H1 (cell line): ENCODE data around the gene DBH. TPM values are rescaled to one million over a fixed set of nuclear protein-coding genes. Genes with fewer than 3 reads are reported as not detected.

Experiments used
- CTCF ChIA-PET: fragments of 300-600 bp; sonication (Branson Sonifier 250); formaldehyde crosslinking; loops from one replicate; lab custom pipeline; 2021; ENCODE audit not compliant: partially characterized antibody; lab: Charles Lee
- POLR2A ChIA-PET: fragments of 300-600 bp; sonication (Branson Sonifier 250); formaldehyde crosslinking; loops from one replicate; lab custom pipeline; 2021; ENCODE audit warnings: inconsistent platforms; ENCODE audit not compliant: partially characterized antibody; lab: Charles Lee
- DNase-seq, 2 experiments: peaks; one replicate each; pipeline versions ENCODE4 v3.0.0 to v3.0.0-alpha.2; 2010 to 2022; ENCODE audit warnings: low spot score in 2 of 2, low read depth in 1 of 2, mixed read lengths in 1 of 2
- FAIRE-seq: peaks from 2 replicates; lab custom pipeline; 2011; peaks lifted over from hg19 to GRCh38; lab: Jason Lieb, UNC
- H2AFZ ChIP-seq: 2 replicates; pipeline ENCODE4 v1.8.1; 2012; ENCODE audit warnings: low read length, inconsistent platforms
- H2AK5ac ChIP-seq: 2 replicates; pipeline ENCODE4 v1.6.1; 2013; ENCODE audit warnings: low read depth, low read length
- H2BK120ac ChIP-seq: replicated peaks from 2 replicates; pipeline ENCODE3; 2013; ENCODE audit warnings: low read depth, low read length, inconsistent platforms
- H2BK12ac ChIP-seq: 2 replicates; pipeline ENCODE4 v1.6.1; 2013; ENCODE audit warnings: low read depth, low read length
- H2BK15ac ChIP-seq: 2 replicates; pipeline ENCODE4 v1.6.1; 2013; ENCODE audit warnings: low read length
- H2BK20ac ChIP-seq: 2 replicates; pipeline ENCODE4 v1.6.1; 2013; ENCODE audit warnings: low read length
- H2BK5ac ChIP-seq: 2 replicates; pipeline ENCODE4 v1.6.1; 2013; ENCODE audit warnings: low read depth, low read length
- H3K14ac ChIP-seq: 2 replicates; pipeline ENCODE4 v1.6.1; 2013; ENCODE audit warnings: inconsistent platforms; ENCODE audit not compliant: insufficient read length
- H3K18ac ChIP-seq: 2 replicates; pipeline ENCODE4 v1.6.1; 2013; ENCODE audit warnings: low read length; ENCODE audit errors: extremely low read depth
- H3K23ac ChIP-seq: 2 replicates; pipeline ENCODE4 v1.6.1; 2013; ENCODE audit warnings: inconsistent platforms; ENCODE audit not compliant: insufficient read length
- H3K23me2 ChIP-seq: 2 replicates; pipeline ENCODE4 v1.6.1; 2013; ENCODE audit warnings: low read depth, low read length
- H3K27ac ChIP-seq: 2 replicates; pipeline ENCODE4 v1.6.1; 2011; ENCODE audit warnings: low read depth, low read length, inconsistent platforms
- H3K27me3 ChIP-seq, 4 experiments: replicated peaks in 1 of 4; 1 replicate in 1 of 4; 2 replicates in 3 of 4; pipeline versions ENCODE4 v1.6.1 to v1.8.1; 2011 to 2013; ENCODE audit warnings: low read length in 3 of 4, mild to moderate bottlenecking in 3 of 4, inconsistent platforms in 2 of 4, mixed read lengths in 2 of 4, moderate library complexity in 1 of 4; ENCODE audit not compliant: control insufficient read depth in 3 of 4, insufficient read depth in 3 of 4; ENCODE audit errors: extremely low read depth in 1 of 4
- H3K36me3 ChIP-seq, 4 experiments: 2 replicates each; pipeline versions ENCODE4 v1.6.1 to v1.8.1; 2011 to 2013; ENCODE audit warnings: mild to moderate bottlenecking in 4 of 4, low read length in 3 of 4, moderate library complexity in 2 of 4, control low read depth in 1 of 4, inconsistent platforms in 1 of 4; ENCODE audit not compliant: insufficient read depth in 4 of 4, control insufficient read depth in 2 of 4
- H3K4ac ChIP-seq: replicated peaks from 2 replicates; pipeline ENCODE3; 2013; ENCODE audit warnings: low read length, low read depth, mixed read lengths, inconsistent platforms; ENCODE audit not compliant: insufficient read length
- H3K4me1 ChIP-seq, 4 experiments: replicated peaks in 1 of 4; 1 replicate in 1 of 4; 2 replicates in 3 of 4; pipeline versions ENCODE4 v1.6.1 to v1.8.1; 2011 to 2013; ENCODE audit warnings: low read length in 3 of 4, inconsistent platforms in 2 of 4, mixed read lengths in 1 of 4; ENCODE audit not compliant: insufficient read depth in 4 of 4, control insufficient read depth in 3 of 4
- H3K4me2 ChIP-seq, 2 experiments: 2 replicates each; pipeline versions ENCODE4 v1.6.1 to v1.8.1; 2011 to 2013; ENCODE audit warnings: low read depth in 2 of 2, low read length in 2 of 2, control low read depth in 1 of 2, inconsistent platforms in 1 of 2, mild to moderate bottlenecking in 1 of 2; ENCODE audit not compliant: insufficient read depth in 1 of 2
- H3K4me3 ChIP-seq, 4 experiments: fragments of 200-600, 300-600 bp in 1 of 4; sonication (generic), shearing (Covaris generic), sonication (Bioruptor Twin) in 1 of 4; 2 replicates each; pipeline versions ENCODE4 v1.5.1 to v1.8.1; 2011 to 2016; ENCODE audit warnings: low read length in 4 of 4, low read depth in 3 of 4, control low read depth in 2 of 4, inconsistent platforms in 2 of 4, mild to moderate bottlenecking in 2 of 4, mixed read lengths in 1 of 4, moderate library complexity in 1 of 4; ENCODE audit not compliant: insufficient read depth in 2 of 4; ENCODE audit errors: extremely low read depth in 1 of 4
- H3K56ac ChIP-seq: replicated peaks from 2 replicates; pipeline ENCODE3; 2013; ENCODE audit warnings: low read depth, mild to moderate bottlenecking, mixed read lengths, low read length, inconsistent platforms; ENCODE audit not compliant: insufficient read length
- H3K79me1 ChIP-seq: 2 replicates; pipeline ENCODE4 v1.6.1; 2013; ENCODE audit warnings: low read depth, low read length, control low read depth
- H3K79me2 ChIP-seq, 2 experiments: 2 replicates each; pipeline versions ENCODE4 v1.6.1 to v1.8.1; 2012 to 2013; ENCODE audit warnings: low read length in 2 of 2, mild to moderate bottlenecking in 2 of 2, inconsistent platforms in 1 of 2; ENCODE audit not compliant: insufficient read depth in 2 of 2, control insufficient read depth in 1 of 2
- H3K9ac ChIP-seq, 4 experiments: replicated peaks in 1 of 4; 1 replicate in 1 of 4; 2 replicates in 3 of 4; pipeline versions ENCODE4 v1.6.1 to v1.8.1; 2011 to 2013; ENCODE audit warnings: low read depth in 3 of 4, low read length in 3 of 4, control low read depth in 2 of 4, mild to moderate bottlenecking in 2 of 4, moderate library complexity in 2 of 4, inconsistent platforms in 1 of 4; ENCODE audit errors: extremely low read depth in 1 of 4
- H3K9me3 ChIP-seq, 2 experiments: 2 replicates each; pipeline versions ENCODE4 v1.6.1 to v1.8.1; 2012 to 2013; ENCODE audit warnings: mild to moderate bottlenecking in 2 of 2, moderate library complexity in 2 of 2, control low read depth in 1 of 2, inconsistent platforms in 1 of 2, low read depth in 1 of 2, low read length in 1 of 2, mixed read lengths in 1 of 2; ENCODE audit not compliant: insufficient read depth in 2 of 2
- H4K20me1 ChIP-seq, 2 experiments: replicated peaks in 1 of 2; 2 replicates each; pipeline versions ENCODE3 to v1.8.1; 2011 to 2013; ENCODE audit warnings: inconsistent platforms in 2 of 2, low read length in 2 of 2, mild to moderate bottlenecking in 1 of 2; ENCODE audit not compliant: insufficient read depth in 2 of 2, control insufficient read depth in 1 of 2
- H4K5ac ChIP-seq: 2 replicates; pipeline ENCODE4 v1.6.1; 2013; ENCODE audit warnings: low read length, low read depth, mixed read lengths, inconsistent platforms; ENCODE audit not compliant: insufficient read length
- H4K8ac ChIP-seq: 2 replicates; pipeline ENCODE4 v1.8.0; 2013; ENCODE audit warnings: mild to moderate bottlenecking, moderate library complexity, low read length, inconsistent platforms; ENCODE audit not compliant: insufficient read depth; ENCODE audit errors: extremely low read depth
- H4K91ac ChIP-seq: replicated peaks from 2 replicates; pipeline ENCODE3; 2013; ENCODE audit warnings: low read length, mixed read lengths, inconsistent platforms; ENCODE audit not compliant: insufficient read length
- BACH1 ChIP-seq: IDR thresholded peaks from 2 replicates; pipeline ENCODE4 v1.6.1; 2012; ENCODE audit warnings: low read length, improper control_type of control experiment
- EP300 ChIP-seq, 2 experiments: IDR thresholded peaks; 1 replicate in 1 of 2; 2 replicates in 1 of 2; pipeline ENCODE4 v1.6.1; 2011 to 2012; ENCODE audit warnings: low read depth in 2 of 2, low read length in 2 of 2, mild to moderate bottlenecking in 2 of 2, borderline replicate concordance in 1 of 2, inconsistent platforms in 1 of 2, moderate library complexity in 1 of 2
- KDM1A ChIP-seq: fragments of 200-600, 300-600 bp; sonication (generic); IDR thresholded peaks from 2 replicates; pipeline ENCODE4 v1.7.1; 2016; ENCODE audit warnings: mild to moderate bottlenecking, low read length, borderline replicate concordance
- WGBS, 2 experiments: shearing (Covaris generic) in 1 of 2; methylation state at CpG; one replicate each; pipeline versions ENCODE4 v1.1.6 to v1.1.7; 2013 to 2015; ENCODE audit warnings: low lambda C conversion rate in 2 of 2, mixed read lengths in 2 of 2, inconsistent platforms in 1 of 2, low coverage in 1 of 2, missing lambda C conversion rate in 1 of 2; ENCODE audit not compliant: insufficient replicate concordance in 2 of 2, insufficient coverage in 1 of 2, insufficient read length in 1 of 2; ENCODE audit errors: extremely low coverage in 1 of 2, missing lambda C conversion rate in 1 of 2; 5-methylcytosine and 5-hydroxymethylcytosine counted together
- polyA plus RNA-seq, 7 experiments: library from polyadenylated mRNA; depleted of rRNA in 3 of 7; stranded (reverse) in 5 of 7; unstranded in 2 of 7; fragments of >200 nt in 5 of 7; fragments of 200-250 nt in 2 of 7; gene quantifications; 1 replicate in 5 of 7; 2 replicates in 1 of 7; 4 replicates in 1 of 7; pipeline versions ENCODE4 v1.2.1 to v1.2.3, GENCODE V29; 2011 to 2013; ENCODE audit warnings: missing spikeins in 2 of 7, mixed read lengths in 2 of 7
- total RNA-seq: library from RNA; stranded (reverse); fragmentation: NEBNext Ultra II Directional; extraction: Animal tissue kit (Norgen Biotek cat#: 25700); gene quantifications from 2 replicates; pipeline ENCODE4 v1.2.1, GENCODE V29; 2021

Gene DBH
- total and polyA plus RNA-seq, 2 of the 8 experiments (the other 6 are each of a cell fraction or from before 2014, with no cell fraction given): 0.18 TPM; not detected in 1

GRCh38 chr9:133689151-133689763 is 53.1 kb downstream of the DBH start:
- Histone ChIP-seq H2AFZ (no peak overlapping the region), H3K4me1 (no peaks in the 10 kb centered on the region; a peak in 1 of 7 replicates), H3K9ac (no peak overlapping the region), H3K79me2 (no peaks in the 10 kb centered on the region), H3K4me2 (no peak overlapping the region), H2AK5ac (no peak overlapping the region), H3K23ac (no peak overlapping the region), H3K56ac (no peak overlapping the region), H2BK12ac (no peak overlapping the region), H3K79me1 (no peaks in the 10 kb centered on the region), H2BK120ac (no peak overlapping the region), H4K91ac (no peak overlapping the region), H3K27me3 (no peaks in the 10 kb centered on the region; a peak in 1 of 7 replicates), H3K18ac (no peak overlapping the region), H3K27ac (no peak overlapping the region), H2BK15ac (no peak overlapping the region), H3K4me3 (no peak overlapping the region), H3K36me3 (no peaks in the 10 kb centered on the region), H4K20me1 (no peaks in the 10 kb centered on the region), H3K4ac (no peak overlapping the region), H2BK5ac (no peak overlapping the region), H2BK20ac (no peak overlapping the region), H4K5ac (no peak overlapping the region), H3K23me2 (no peaks in the 10 kb centered on the region), H3K14ac (no peak overlapping the region), H3K9me3 (no peaks in the 10 kb centered on the region), H4K8ac (no peak overlapping the region)
- 91% methylated on average over 10 of the region's 10 CpGs; no CpG with 5 or more reads in 1 of the 2 experiments for WGBS, 2 experiments
- POLR2A ChIA-PET: interaction anchor here (0.6 kb wide), 1 partner anchor 31 kb away, joined by 3 read pairs; no protein-coding TSS in a partner anchor
- FAIRE-seq (no peak), DNase-seq (no peak)
- CTCF ChIA-PET: no interaction called here
- TF ChIP-seq EP300 (IDR thresholded peaks at IDR 0.05; ENCODE audit: borderline replicate concordance in 1 of 2, low read depth in 2 of 2, low read length in 2 of 2) (no peak), KDM1A (0 out of 2 replicates have a peak, but pooled peaks have one; percentile 44), BACH1 (no peak)
